ENCODE measurements around the gene IL18.

Gene IL18

GRCh38 chr11:112160091-112160848, 3.6 kb downstream of the IL18 start:
- DNase-seq, result no peak
- H3K4me3 ChIP-seq (ENCODE audit: insufficient read depth, low read depth, low read length, poor library complexity, severe bottlenecking), result no peak overlapping the region
- no peak overlapping the region for H3K27ac ChIP-seq (ENCODE audit: insufficient read depth, low read length, poor library complexity, severe bottlenecking)
- H3K27me3 ChIP-seq (replicated peaks; ENCODE audit: control insufficient read depth, insufficient read depth, low read length, poor library complexity, severe bottlenecking), result no peaks in the 10 kb centered on the region
- no peaks in the 10 kb centered on the region for H3K4me1 ChIP-seq (ENCODE audit: control insufficient read depth, insufficient read depth, low read length, poor library complexity, severe bottlenecking)
- H3K36me3 ChIP-seq (ENCODE audit: control insufficient read depth, insufficient read depth, low read length), result no peaks in the 10 kb centered on the region
- no peaks in the 10 kb centered on the region for H3K9me3 ChIP-seq (ENCODE audit: control insufficient read depth, low read length)

- Histone ChIP-seq H3K9me3 (ENCODE audit: control insufficient read depth, low read length) (no peaks in the 10 kb centered on the region), H3K4me1 (ENCODE audit: control insufficient read depth, insufficient read depth, low read length, poor library complexity, severe bottlenecking) (no peaks in the 10 kb centered on the region), H3K27me3 (replicated peaks; ENCODE audit: control insufficient read depth, insufficient read depth, low read length, poor library complexity, severe bottlenecking) (no peaks in the 10 kb centered on the region), H3K27ac (ENCODE audit: insufficient read depth, low read length, poor library complexity, severe bottlenecking) (no peak overlapping the region), H3K36me3 (ENCODE audit: control insufficient read depth, insufficient read depth, low read length) (no peaks in the 10 kb centered on the region), H3K4me3 (ENCODE audit: insufficient read depth, low read depth, low read length, poor library complexity, severe bottlenecking) (no peak overlapping the region)
- no peak for DNase-seq
These were observed 4.5 kb downstream of the IL18 start for GRCh38 chr11:112159098-112160065.

GRCh38 chr11:112156956-112157766, 6.7 kb downstream of the IL18 start:
- no peaks in the 10 kb centered on the region for H3K27me3 ChIP-seq (replicated peaks; ENCODE audit: control insufficient read depth, insufficient read depth, low read length, poor library complexity, severe bottlenecking)
- H3K36me3 ChIP-seq (ENCODE audit: control insufficient read depth, insufficient read depth, low read length), result no peaks in the 10 kb centered on the region
- no peak overlapping the region for H3K27ac ChIP-seq (ENCODE audit: insufficient read depth, low read length, poor library complexity, severe bottlenecking)
- no peak for DNase-seq
- no peaks in the 10 kb centered on the region for H3K9me3 ChIP-seq (ENCODE audit: control insufficient read depth, low read length)
- H3K4me3 ChIP-seq (ENCODE audit: insufficient read depth, low read depth, low read length, poor library complexity, severe bottlenecking), result no peak overlapping the region
- H3K4me1 ChIP-seq (ENCODE audit: control insufficient read depth, insufficient read depth, low read length, poor library complexity, severe bottlenecking), result no peaks in the 10 kb centered on the region

GRCh38 chr11:112156153-112156955, 7.5 kb downstream of the IL18 start:
- no peak overlapping the region for H3K27ac ChIP-seq (ENCODE audit: insufficient read depth, low read length, poor library complexity, severe bottlenecking)
- H3K27me3 ChIP-seq (replicated peaks; ENCODE audit: control insufficient read depth, insufficient read depth, low read length, poor library complexity, severe bottlenecking), result no peaks in the 10 kb centered on the region
- no peak overlapping the region for H3K4me3 ChIP-seq (ENCODE audit: insufficient read depth, low read depth, low read length, poor library complexity, severe bottlenecking)
- H3K36me3 ChIP-seq (ENCODE audit: control insufficient read depth, insufficient read depth, low read length), result no peaks in the 10 kb centered on the region
- no peak for DNase-seq
- no peaks in the 10 kb centered on the region for H3K9me3 ChIP-seq (ENCODE audit: control insufficient read depth, low read length)
- no peaks in the 10 kb centered on the region for H3K4me1 ChIP-seq (ENCODE audit: control insufficient read depth, insufficient read depth, low read length, poor library complexity, severe bottlenecking)

GRCh38 chr11:112150517-112150916, 13.4 kb downstream of the IL18 start:
- no peaks in the 10 kb centered on the region for H3K36me3 ChIP-seq (ENCODE audit: control insufficient read depth, insufficient read depth, low read length)
- no peak overlapping the region for H3K27ac ChIP-seq (ENCODE audit: insufficient read depth, low read length, poor library complexity, severe bottlenecking)
- H3K4me3 ChIP-seq (ENCODE audit: insufficient read depth, low read depth, low read length, poor library complexity, severe bottlenecking), result no peak overlapping the region
- no peaks in the 10 kb centered on the region for H3K9me3 ChIP-seq (ENCODE audit: control insufficient read depth, low read length)
- DNase-seq, result no peak
- no peaks in the 10 kb centered on the region for H3K27me3 ChIP-seq (replicated peaks; ENCODE audit: control insufficient read depth, insufficient read depth, low read length, poor library complexity, severe bottlenecking)
- H3K4me1 ChIP-seq (ENCODE audit: control insufficient read depth, insufficient read depth, low read length, poor library complexity, severe bottlenecking), result no peaks in the 10 kb centered on the region

- Histone ChIP-seq H3K27ac (ENCODE audit: insufficient read depth, low read length, poor library complexity, severe bottlenecking) (no peak overlapping the region), H3K27me3 (replicated peaks; ENCODE audit: control insufficient read depth, insufficient read depth, low read length, poor library complexity, severe bottlenecking) (no peaks in the 10 kb centered on the region), H3K9me3 (ENCODE audit: control insufficient read depth, low read length) (no peaks in the 10 kb centered on the region), H3K4me3 (ENCODE audit: insufficient read depth, low read depth, low read length, poor library complexity, severe bottlenecking) (no peak overlapping the region), H3K4me1 (ENCODE audit: control insufficient read depth, insufficient read depth, low read length, poor library complexity, severe bottlenecking) (no peaks in the 10 kb centered on the region), H3K36me3 (ENCODE audit: control insufficient read depth, insufficient read depth, low read length) (no peaks in the 10 kb centered on the region)
- no peak for DNase-seq
These were observed 20.3 kb downstream of the IL18 start for GRCh38 chr11:112143597-112143996.

- Histone ChIP-seq H3K9me3 (ENCODE audit: control insufficient read depth, low read length) (no peaks in the 10 kb centered on the region), H3K27ac (ENCODE audit: insufficient read depth, low read length, poor library complexity, severe bottlenecking) (no peak overlapping the region), H3K4me1 (ENCODE audit: control insufficient read depth, insufficient read depth, low read length, poor library complexity, severe bottlenecking) (no peaks in the 10 kb centered on the region), H3K27me3 (replicated peaks; ENCODE audit: control insufficient read depth, insufficient read depth, low read length, poor library complexity, severe bottlenecking) (no peaks in the 10 kb centered on the region), H3K36me3 (ENCODE audit: control insufficient read depth, insufficient read depth, low read length) (no peaks in the 10 kb centered on the region), H3K4me3 (ENCODE audit: insufficient read depth, low read depth, low read length, poor library complexity, severe bottlenecking) (no peak overlapping the region)
- no peak for DNase-seq
These were observed 29.4 kb downstream of the IL18 start for GRCh38 chr11:112134473-112134872.

- Histone ChIP-seq H3K9me3 (ENCODE audit: control insufficient read depth, low read length) (no peaks in the 10 kb centered on the region), H3K4me3 (ENCODE audit: insufficient read depth, low read depth, low read length, poor library complexity, severe bottlenecking) (no peak overlapping the region), H3K27me3 (replicated peaks; ENCODE audit: control insufficient read depth, insufficient read depth, low read length, poor library complexity, severe bottlenecking) (no peaks in the 10 kb centered on the region), H3K27ac (ENCODE audit: insufficient read depth, low read length, poor library complexity, severe bottlenecking) (no peak overlapping the region), H3K4me1 (ENCODE audit: control insufficient read depth, insufficient read depth, low read length, poor library complexity, severe bottlenecking) (no peaks in the 10 kb centered on the region), H3K36me3 (ENCODE audit: control insufficient read depth, insufficient read depth, low read length) (no peaks in the 10 kb centered on the region)
- DNase-seq, result no peak
These were observed 31.2 kb downstream of the IL18 start for GRCh38 chr11:112132737-112133136.

GRCh38 chr11:112129656-112130055, 34.2 kb downstream of the IL18 start:
- Histone ChIP-seq H3K36me3 (ENCODE audit: control insufficient read depth, insufficient read depth, low read length) (no peaks in the 10 kb centered on the region), H3K27me3 (replicated peaks; ENCODE audit: control insufficient read depth, insufficient read depth, low read length, poor library complexity, severe bottlenecking) (no peaks in the 10 kb centered on the region), H3K4me3 (ENCODE audit: insufficient read depth, low read depth, low read length, poor library complexity, severe bottlenecking) (no peak overlapping the region), H3K9me3 (ENCODE audit: control insufficient read depth, low read length) (no peaks in the 10 kb centered on the region), H3K4me1 (ENCODE audit: control insufficient read depth, insufficient read depth, low read length, poor library complexity, severe bottlenecking) (no peaks in the 10 kb centered on the region), H3K27ac (ENCODE audit: insufficient read depth, low read length, poor library complexity, severe bottlenecking) (no peak overlapping the region)
- DNase-seq, result no peak

Measured in effector memory CD4-positive, alpha-beta T cell (primary cell).